ENCODE measurements around the gene RAX.

DNA sequence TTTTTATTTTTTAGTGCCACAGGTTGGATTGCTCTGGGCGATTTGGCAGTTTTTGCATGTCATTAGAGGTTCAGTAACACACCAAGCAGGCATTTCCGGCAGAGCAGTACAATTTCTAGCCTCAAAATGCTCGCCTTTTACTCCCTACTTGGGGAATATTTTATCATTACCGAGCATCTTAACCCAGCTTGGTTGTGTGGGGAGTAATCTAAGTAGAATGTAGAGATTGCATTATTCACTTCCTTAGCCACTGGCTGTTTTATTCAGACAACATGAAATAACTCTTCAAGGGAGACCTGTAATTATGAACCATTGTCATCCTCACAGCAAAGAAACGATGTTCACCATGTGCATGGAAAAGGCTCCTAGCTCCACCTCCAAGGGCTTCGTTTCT, 40.2 kb downstream of the RAX start:
- TF ChIP-seq, protein P1, sequence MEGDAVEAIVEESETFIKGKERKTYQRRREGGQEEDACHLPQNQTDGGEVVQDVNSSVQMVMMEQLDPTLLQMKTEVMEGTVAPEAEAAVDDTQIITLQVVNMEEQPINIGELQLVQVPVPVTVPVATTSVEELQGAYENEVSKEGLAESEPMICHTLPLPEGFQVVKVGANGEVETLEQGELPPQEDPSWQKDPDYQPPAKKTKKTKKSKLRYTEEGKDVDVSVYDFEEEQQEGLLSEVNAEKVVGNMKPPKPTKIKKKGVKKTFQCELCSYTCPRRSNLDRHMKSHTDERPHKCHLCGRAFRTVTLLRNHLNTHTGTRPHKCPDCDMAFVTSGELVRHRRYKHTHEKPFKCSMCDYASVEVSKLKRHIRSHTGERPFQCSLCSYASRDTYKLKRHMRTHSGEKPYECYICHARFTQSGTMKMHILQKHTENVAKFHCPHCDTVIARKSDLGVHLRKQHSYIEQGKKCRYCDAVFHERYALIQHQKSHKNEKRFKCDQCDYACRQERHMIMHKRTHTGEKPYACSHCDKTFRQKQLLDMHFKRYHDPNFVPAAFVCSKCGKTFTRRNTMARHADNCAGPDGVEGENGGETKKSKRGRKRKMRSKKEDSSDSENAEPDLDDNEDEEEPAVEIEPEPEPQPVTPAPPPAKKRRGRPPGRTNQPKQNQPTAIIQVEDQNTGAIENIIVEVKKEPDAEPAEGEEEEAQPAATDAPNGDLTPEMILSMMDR (IDR thresholded peaks at IDR 0.05; ENCODE audit: low read depth, low read length), result no peak
- TF ChIP-seq MYC (IDR thresholded peaks at IDR 0.05; ENCODE audit: low read depth, low read length) (no peak), POLR2A (IDR thresholded peaks at IDR 0.05; ENCODE audit: extremely low read depth, insufficient read length) (no peak)
- TF ChIP-seq, protein P2, sequence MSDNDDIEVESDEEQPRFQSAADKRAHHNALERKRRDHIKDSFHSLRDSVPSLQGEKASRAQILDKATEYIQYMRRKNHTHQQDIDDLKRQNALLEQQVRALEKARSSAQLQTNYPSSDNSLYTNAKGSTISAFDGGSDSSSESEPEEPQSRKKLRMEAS (IDR thresholded peaks at IDR 0.05; ENCODE audit: low read depth, low read length), result no peak

All from NB4 (cell line).